RWPE1 (cell line): ENCODE measurements around the gene PDE6D.
"Not testable (repeated sequence)": the region's sequence is repeated elsewhere in the genome, so short reads cannot be mapped to it uniquely, and the experiment has no call there.

Experiments
- CTCF ChIA-PET: fragments of 350-600 bp; sonication (Branson Sonifier 250); formaldehyde crosslinking; extraction: SDS; loops from one replicate; lab custom pipeline; 2021; lab: Yijun Ruan, JAX
- POLR2A ChIA-PET: fragments of 400-600 bp; formaldehyde crosslinking; extraction: SDS; loops from one replicate; lab custom pipeline; 2020; ENCODE audit warnings: antibody characterized with exemption; ENCODE audit not compliant: low non-redundant PET; lab: Yijun Ruan, JAX
- DNase-seq: peaks from one replicate; pipeline ENCODE4 v3.0.0; 2012; ENCODE audit warnings: low spot score
- H3K27ac ChIP-seq: fragments of 450-650 bp; 2 replicates; pipeline ENCODE4 v1.5.1; 2017
- CTCF ChIP-seq: fragments of 450-650 bp; conservative IDR thresholded peaks from 2 replicates; pipeline ENCODE4 v1.5.1; 2017; ENCODE audit warnings: low read depth, mild to moderate bottlenecking

Gene PDE6D

GRCh38 chr2:231715499-231715837, 65.6 kb downstream of the PDE6D start:
- peak; percentile 56 for TF ChIP-seq CTCF
- DNase-seq = no peak
- ChIA-PET CTCF (interaction anchor here (0.5 to 3.7 kb wide), 13 partner anchors 9 to 110 kb away, joined by 3 to 111 read pairs (median 4); no protein-coding TSS in a partner anchor), POLR2A (interaction anchor here (0.9 to 1.1 kb wide), 2 partner anchors 38 to 39 kb away, joined by 4 to 9 read pairs; no protein-coding TSS in a partner anchor)
- peak overlapping the region; percentile 87 for H3K27ac ChIP-seq

- POLR2A ChIA-PET = interaction anchor here (0.8 to 1.9 kb wide), 4 partner anchors 13 to 38 kb away, joined by 3 to 9 read pairs (median 6); no protein-coding TSS in a partner anchor
- CTCF ChIA-PET = interaction anchor here (0.5 to 3.7 kb wide), 23 partner anchors 9 to 113 kb away, joined by 3 to 111 read pairs (median 5); no protein-coding TSS in a partner anchor
- peak overlapping the region; percentile 87 for H3K27ac ChIP-seq
- peak; percentile 66 for DNase-seq
- peak; percentile 86 for TF ChIP-seq CTCF
Observed at GRCh38 chr2:231714639-231715498, 66.2 kb downstream of the PDE6D start.

- DNase-seq = peak; percentile 89
- TF ChIP-seq CTCF = peak; percentile 91
- POLR2A ChIA-PET = interaction anchor here (0.8 to 1.9 kb wide), 4 partner anchors 12 to 36 kb away, joined by 3 to 9 read pairs (median 8); no protein-coding TSS in a partner anchor
Observed at GRCh38 chr2:231713730-231714638, 67.1 kb downstream of the PDE6D start.

GRCh38 chr2:231713406-231713729, 67.7 kb downstream of the PDE6D start:
- not testable (repeated sequence) for DNase-seq
- ChIA-PET CTCF (interaction anchor here (0.6 to 3.7 kb wide), 12 partner anchors 9 to 232 kb away, joined by 3 to 111 read pairs (median 5); no protein-coding TSS in a partner anchor), POLR2A (interaction anchor here (0.9 to 1.9 kb wide), 2 partner anchors 11 to 36 kb away, joined by 7 to 8 read pairs; no protein-coding TSS in a partner anchor)
- H3K27ac ChIP-seq = peak overlapping the region; percentile 87

More at GRCh38 chr2:231713730-231714638, 67.1 kb downstream of the PDE6D start:
- peak overlapping the region; percentile 87 for H3K27ac ChIP-seq
- CTCF ChIA-PET = interaction anchor here (0.5 to 3.7 kb wide), 22 partner anchors 8 to 232 kb away, joined by 3 to 111 read pairs (median 5); no protein-coding TSS in a partner anchor

GRCh38 chr2:231712451-231713021, 68.5 kb downstream of the PDE6D start:
- DNase-seq, POLR2A ChIA-PET: not testable (repeated sequence)
- H3K27ac ChIP-seq = peak overlapping the region; percentile 99
- CTCF ChIA-PET = interaction anchor here (0.5 to 3.2 kb wide), 2 partner anchors 64 to 100 kb away, joined by 4 to 19 read pairs; no protein-coding TSS in a partner anchor

- H3K27ac ChIP-seq = peak overlapping the region; percentile 99
- no peak for DNase-seq
- ChIA-PET CTCF (interaction anchor here (0.9 to 3.2 kb wide), 2 partner anchors 35 to 99 kb away, joined by 3 to 19 read pairs; no protein-coding TSS in a partner anchor), POLR2A (no interaction called here)
- TF ChIP-seq CTCF = no peak
Observed at GRCh38 chr2:231711677-231712450, 69.2 kb downstream of the PDE6D start.
